ENCODE measurements around the gene LONP2. TPM values are rescaled to one million over a fixed set of nuclear protein-coding genes. Genes with fewer than 3 reads are reported as not detected.

LONP2 gene
- polyA plus RNA-seq, 2 of the 4 experiments (the other 2 are of a cell fraction) = 27.8 to 51.3 TPM

GRCh38 chr16:48244080-48244862 lies at the start of gene LONP2 (continued):
- TF ChIP-seq ELK1 (IDR thresholded peaks at IDR 0.05; ENCODE audit: low read depth, low read length) (no peak), CEBPB (IDR thresholded peaks at IDR 0.05) (no peak), PHF8 (IDR thresholded peaks at IDR 0.05; ENCODE audit: borderline replicate concordance, low read depth) (peak; percentile 93), FOXS1 (CRISPR knock-in tag; IDR thresholded peaks at IDR 0.05) (no peak), NFE2L2 (conservative IDR thresholded peaks at IDR 0.05; ENCODE audit: low read length) (no peak), SREBF2 (IDR thresholded peaks at IDR 0.05) (no peak), EHF (CRISPR knock-in tag; IDR thresholded peaks at IDR 0.05) (no peak), FOSL2 (IDR thresholded peaks at IDR 0.05) (no peak), FOSL2 (CRISPR knock-in tag; IDR thresholded peaks at IDR 0.05) (no peak), SMC3 (IDR thresholded peaks at IDR 0.05) (no peak), KDM1A (IDR thresholded peaks at IDR 0.05; ENCODE audit: low read depth) (no peak), TP53 (CRISPR knock-in tag; IDR thresholded peaks at IDR 0.05) (no peak), GATA3 (IDR thresholded peaks at IDR 0.05; ENCODE audit: borderline replicate concordance) (no peak), JUN (IDR thresholded peaks at IDR 0.05) (peak; percentile 63 to 81; a peak in 4 of 5 replicates), RNF2 (IDR thresholded peaks at IDR 0.05; ENCODE audit: borderline replicate concordance, low read depth) (no peak), RAD21 (conservative IDR thresholded peaks at IDR 0.05 in 1 of 2, IDR thresholded peaks at IDR 0.05 in 1 of 2) (no peak; a peak in 1 of 5 replicates), HOXB5 (CRISPR knock-in tag; IDR thresholded peaks at IDR 0.05) (no peak), RCOR1 (IDR thresholded peaks at IDR 0.05; ENCODE audit: low read depth, low read length) (no peak), CBX8 (IDR thresholded peaks at IDR 0.05) (no peak), KDM5A (IDR thresholded peaks at IDR 0.05) (peak; percentile 54; the same call in 1 of the 2 replicates), CHD2 (IDR thresholded peaks at IDR 0.05; ENCODE audit: low read length, partially characterized antibody) (no peak), HMGXB4 (CRISPR knock-in tag; IDR thresholded peaks at IDR 0.05; ENCODE audit: borderline replicate concordance) (no peak), CTCF (IDR thresholded peaks at IDR 0.05) (no peak)
- TF ChIP-seq, protein P1, sequence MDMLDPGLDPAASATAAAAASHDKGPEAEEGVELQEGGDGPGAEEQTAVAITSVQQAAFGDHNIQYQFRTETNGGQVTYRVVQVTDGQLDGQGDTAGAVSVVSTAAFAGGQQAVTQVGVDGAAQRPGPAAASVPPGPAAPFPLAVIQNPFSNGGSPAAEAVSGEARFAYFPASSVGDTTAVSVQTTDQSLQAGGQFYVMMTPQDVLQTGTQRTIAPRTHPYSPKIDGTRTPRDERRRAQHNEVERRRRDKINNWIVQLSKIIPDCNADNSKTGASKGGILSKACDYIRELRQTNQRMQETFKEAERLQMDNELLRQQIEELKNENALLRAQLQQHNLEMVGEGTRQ (IDR thresholded peaks at IDR 0.05) = no peak
